ENCODE results near the gene SCMH1.
"Not testable (repeated sequence)": the region's sequence is repeated elsewhere in the genome, so short reads cannot be mapped to it uniquely, and the experiment has no call there.

Gene SCMH1

GRCh38 chr1:41200728-41201127 is 41.4 kb downstream of the SCMH1 start:
- no peak for DNase-seq

DNA sequence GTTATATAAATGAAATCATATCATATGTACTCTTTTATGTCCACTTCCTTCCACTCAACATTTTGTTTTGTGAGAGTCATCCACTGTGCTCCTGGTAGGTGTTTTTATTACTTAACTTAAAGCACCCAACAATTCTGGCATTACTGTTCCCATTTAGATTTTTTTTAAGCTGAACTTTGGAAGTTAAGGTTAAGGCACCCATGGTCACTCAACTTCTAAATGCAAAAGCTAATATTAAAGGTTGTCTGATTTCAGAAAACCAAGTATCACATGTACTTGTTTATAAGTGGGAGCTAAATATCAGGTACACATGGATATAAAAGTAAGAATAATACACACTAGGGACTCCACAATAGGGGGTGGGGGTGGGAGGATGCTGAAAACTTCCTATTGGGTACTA is 42.7 kb downstream of the SCMH1 start:
- no peak for DNase-seq

- DNase-seq, result no peak
These were observed 49.5 kb downstream of the SCMH1 start for GRCh38 chr1:41192456-41193178.

DNA sequence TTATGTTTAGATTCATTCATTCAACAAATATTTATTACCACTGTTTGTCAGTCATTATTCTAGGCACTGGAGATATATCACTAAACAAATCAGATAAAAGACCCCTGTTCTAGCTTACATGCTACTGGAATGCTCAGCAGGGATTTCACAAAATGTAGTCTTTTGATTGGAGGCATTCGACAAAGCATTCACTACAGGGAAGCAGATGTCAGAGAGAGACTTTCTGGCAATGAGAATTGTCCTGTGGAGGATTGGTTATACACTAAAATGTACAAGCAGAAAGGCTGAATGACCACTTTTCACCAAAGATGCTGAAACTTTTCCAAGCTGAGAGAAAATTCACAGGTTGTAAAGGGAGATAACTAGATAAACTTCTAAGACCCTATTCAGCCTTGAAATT is 57.7 kb downstream of the SCMH1 start:
- DNase-seq, result no peak

DNA sequence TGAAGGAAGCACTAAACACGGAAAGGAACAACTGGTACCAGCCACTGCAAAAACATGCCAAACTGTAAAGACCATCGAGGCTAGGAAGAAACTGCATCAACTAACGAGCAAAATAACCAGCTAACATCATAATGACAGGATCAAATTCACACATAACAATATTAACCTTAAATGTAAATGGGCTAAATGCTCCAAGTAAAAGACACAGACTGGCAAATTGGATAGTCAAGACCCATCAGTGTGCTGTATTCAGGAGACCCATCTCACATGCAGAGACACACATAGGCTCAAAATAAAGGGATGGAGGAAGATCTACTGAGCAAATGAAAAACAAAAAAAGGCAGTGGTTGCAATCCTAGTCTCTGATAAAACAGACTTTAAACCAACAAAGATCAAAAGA is 63.9 kb downstream of the SCMH1 start:
- not testable (repeated sequence) for DNase-seq

GRCh38 chr1:41175546-41175945 is 66.6 kb downstream of the SCMH1 start:
- no peak for DNase-seq

GRCh38 chr1:41174170-41174569 is 67.9 kb downstream of the SCMH1 start:
- DNase-seq, result no peak

GRCh38 chr1:41173651-41174050 is 68.5 kb downstream of the SCMH1 start:
- no peak for DNase-seq

- no peak for DNase-seq
These were observed 70.7 kb downstream of the SCMH1 start for GRCh38 chr1:41171266-41171874.

GRCh38 chr1:41169799-41170180 is 72.3 kb downstream of the SCMH1 start:
- DNase-seq, result no peak

DNA sequence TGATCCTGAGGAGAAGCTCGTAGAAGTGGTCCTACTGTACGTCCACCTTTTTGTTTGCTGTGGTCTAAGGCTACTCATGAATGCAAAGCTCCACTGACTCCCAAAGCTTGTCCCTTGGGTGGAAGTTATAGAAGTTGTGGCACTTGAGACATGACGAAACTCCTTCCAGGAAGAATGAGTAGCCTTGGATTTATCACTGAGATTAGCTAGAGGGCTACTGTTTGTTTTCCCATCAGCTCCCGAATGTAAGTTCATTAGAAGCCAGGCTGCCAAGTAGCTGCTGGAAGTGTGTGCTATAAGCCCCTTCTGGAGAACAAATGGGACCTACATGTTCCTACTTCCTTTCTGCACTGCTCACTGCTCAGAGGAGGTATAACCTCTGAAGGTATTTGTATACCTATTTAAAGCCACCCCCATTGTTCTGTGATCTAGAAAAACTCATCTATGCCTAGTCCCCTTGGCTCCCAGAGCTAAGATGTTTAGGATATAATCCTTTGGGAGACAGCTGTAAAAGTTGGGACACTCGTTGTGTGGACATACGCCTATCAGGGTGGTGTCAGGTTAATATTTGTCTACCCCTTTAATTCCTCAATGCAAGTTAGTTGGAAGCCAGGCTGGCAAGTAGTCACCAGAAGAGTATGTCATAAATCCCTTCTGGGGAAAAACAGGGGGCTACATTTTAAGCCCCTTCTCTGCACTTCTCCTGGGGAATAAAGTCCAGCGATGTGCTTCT is 72.9 kb downstream of the SCMH1 start:
- DNase-seq, result no peak

DNA sequence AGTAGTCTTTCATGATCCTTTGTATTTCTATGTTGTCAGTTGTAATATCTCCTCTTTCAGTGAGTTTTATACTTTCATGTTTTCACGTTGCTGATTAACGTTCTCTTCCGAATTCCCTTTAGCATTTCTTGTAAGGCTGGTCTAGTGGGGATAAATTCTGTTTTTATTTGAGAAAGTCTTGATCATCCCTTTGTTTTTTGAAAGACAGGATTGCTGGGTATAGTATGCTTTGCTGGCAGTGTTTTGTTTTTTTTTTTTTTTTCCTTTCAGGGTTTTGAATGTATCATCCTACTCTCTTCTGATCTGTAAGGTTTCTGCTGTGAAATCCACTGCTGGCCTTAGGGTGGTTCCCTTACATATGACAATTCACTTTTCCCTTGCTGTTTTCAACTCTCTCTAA is 74.4 kb downstream of the SCMH1 start:
- DNase-seq, result no peak

- DNase-seq, result no peak
These were observed 77.4 kb downstream of the SCMH1 start for GRCh38 chr1:41164727-41165126.

- no peak for DNase-seq
These were observed 79.7 kb downstream of the SCMH1 start for GRCh38 chr1:41162441-41162840.

GRCh38 chr1:41161846-41162245 is 80.3 kb downstream of the SCMH1 start:
- no peak for DNase-seq

DNA sequence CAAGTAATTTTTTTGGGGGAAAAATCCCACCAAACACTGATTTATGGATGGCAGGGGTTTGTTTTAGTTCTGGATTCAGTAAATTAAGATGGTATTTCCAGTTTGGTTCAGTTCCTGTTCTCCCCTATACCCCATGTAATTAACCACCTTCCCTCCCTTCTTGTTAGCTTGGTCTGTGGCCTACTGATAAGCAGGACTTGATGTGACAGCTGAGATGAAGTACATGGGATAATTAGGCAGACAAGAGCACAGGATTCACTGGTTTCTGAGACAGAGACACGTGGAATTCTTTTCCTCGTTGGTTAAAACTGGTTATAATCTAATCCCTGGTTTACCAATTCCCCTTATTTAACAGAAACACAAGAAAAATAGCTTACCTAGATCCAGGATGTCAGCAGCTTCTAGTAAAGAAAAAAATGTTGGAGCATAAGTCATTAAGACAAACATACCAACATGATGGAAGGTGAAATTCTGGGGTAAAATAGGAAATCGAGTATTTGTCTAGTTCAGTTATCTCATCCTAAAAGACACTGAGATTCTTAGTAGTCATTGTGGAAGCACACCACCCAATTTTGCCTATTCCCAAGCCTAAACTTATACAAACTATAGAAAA is 81.5 kb downstream of the SCMH1 start:
- DNase-seq, result no peak

- no peak for DNase-seq
These were observed 83.1 kb downstream of the SCMH1 start for GRCh38 chr1:41158966-41159365.

GRCh38 chr1:41158147-41158875 is 83.8 kb downstream of the SCMH1 start:
- DNase-seq, result no peak

GRCh38 chr1:41155105-41155504 is 87.0 kb downstream of the SCMH1 start:
- no peak for DNase-seq

GRCh38 chr1:41153750-41154274 is 88.3 kb downstream of the SCMH1 start:
- no peak for DNase-seq

DNA sequence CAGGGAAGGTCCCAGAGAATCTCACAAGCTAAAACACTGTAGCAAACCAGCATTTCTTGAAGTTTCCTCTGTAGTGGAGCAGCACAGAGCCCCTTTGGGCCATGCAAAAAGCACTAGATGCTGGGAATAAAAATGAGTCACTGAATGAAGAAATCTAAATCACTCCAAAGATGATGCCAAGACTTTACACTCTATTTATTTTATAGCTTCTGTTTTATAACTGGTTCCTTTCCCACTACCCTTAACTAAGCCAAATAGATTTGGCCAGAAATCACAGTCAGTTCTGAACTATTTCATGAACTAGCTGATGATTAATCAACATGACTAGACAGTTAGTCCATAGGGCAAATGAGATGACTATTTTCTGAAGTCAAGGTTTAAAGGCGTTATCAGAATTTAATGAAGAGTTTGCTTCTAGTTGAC is 89.5 kb downstream of the SCMH1 start:
- no peak for DNase-seq

DNA sequence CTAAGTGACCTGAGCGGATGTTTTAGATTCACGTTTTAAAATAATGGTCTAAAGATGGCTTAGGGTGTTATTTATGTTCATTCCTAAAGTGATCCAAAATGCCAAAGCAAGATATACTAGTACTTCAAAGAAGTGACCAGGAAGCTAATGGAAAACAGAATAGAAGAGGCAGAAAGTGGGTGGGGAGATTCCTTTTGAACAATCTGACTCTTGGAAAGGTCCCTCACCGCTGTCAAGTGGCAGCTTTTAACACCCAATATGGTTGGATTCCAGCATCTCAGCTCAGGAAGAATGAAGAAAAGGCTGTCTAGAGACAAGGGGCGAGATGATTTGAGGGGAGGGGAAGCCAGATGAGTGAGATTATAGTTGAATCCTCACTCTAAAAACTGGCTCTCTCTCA is 90.3 kb downstream of the SCMH1 start:
- DNase-seq, result no peak

DNA sequence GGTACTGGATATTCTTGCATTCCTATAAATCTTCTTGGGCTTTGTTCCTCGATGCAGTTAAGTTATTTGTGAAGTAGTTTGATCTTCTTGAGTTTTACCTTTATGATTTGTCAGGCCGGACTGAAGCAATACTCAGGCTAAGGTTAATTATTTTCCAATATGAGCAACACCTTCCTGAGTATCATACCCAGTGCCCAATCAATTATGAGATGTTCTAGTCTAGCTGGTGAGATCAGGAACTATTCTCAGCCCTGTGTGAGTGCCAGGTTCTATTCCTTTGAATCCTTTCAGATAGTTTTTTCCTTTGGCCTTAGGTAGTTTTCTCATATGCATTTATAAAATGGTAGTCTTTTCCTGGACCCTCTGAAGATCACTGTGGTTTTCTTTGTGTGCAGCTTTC is 92.5 kb downstream of the SCMH1 start:
- no peak for DNase-seq

Data from NCI-H1048 (cell line).